SK-N-SH treated with all-trans-retinoic acid at 6 μM for 48 hours (cell line): ENCODE data around the gene DNAI4.

Experiments
- ATAC-seq: fragments of 200-7000 bp; cut with Tn5 transposase; 3 replicates; pipeline ENCODE4 v1.9.1; 2020; ENCODE audit warnings: mild to moderate bottlenecking, moderate library complexity
- ARNTL ChIP-seq: fragments of 450-650 bp; formaldehyde crosslinking; IDR thresholded peaks from 2 replicates; pipeline ENCODE4 v1.5.0; 2020; ENCODE audit warnings: low read depth, mild to moderate bottlenecking, moderate library complexity, borderline replicate concordance
- BACH2 ChIP-seq: fragments of 250-450 bp; sonication (Bioruptor Pico); IDR thresholded peaks from 2 replicates; pipeline ENCODE4 v1.9.0; 2021; ENCODE audit warnings: mild to moderate bottlenecking, borderline replicate concordance
- CREB5 ChIP-seq: fragments of 250-450 bp; sonication (Bioruptor Pico); IDR thresholded peaks from 2 replicates; pipeline ENCODE4 v1.5.1; 2020; ENCODE audit warnings: low read depth, mild to moderate bottlenecking, moderate library complexity
- CSDC2 ChIP-seq: fragments of 250-450 bp; sonication (Bioruptor Pico); IDR thresholded peaks from 2 replicates; pipeline ENCODE4 v1.5.0; 2020; ENCODE audit warnings: mild to moderate bottlenecking, moderate library complexity
- ESRRG ChIP-seq: fragments of 250-450 bp; sonication (Bioruptor Pico); IDR thresholded peaks from 2 replicates; pipeline ENCODE4 v1.6.1; 2021; ENCODE audit warnings: mild to moderate bottlenecking
- GLIS3 ChIP-seq: fragments of 250-450 bp; sonication (Bioruptor Pico); IDR thresholded peaks from 2 replicates; pipeline ENCODE4 v1.5.0; 2020; ENCODE audit warnings: mild to moderate bottlenecking, moderate library complexity
- ISL1 ChIP-seq: fragments of 250-450 bp; sonication (Bioruptor Pico); IDR thresholded peaks from 2 replicates; pipeline ENCODE4 v2.1.2; 2022; ENCODE audit warnings: mild to moderate bottlenecking, moderate library complexity
- OSR1 ChIP-seq: fragments of 250-450 bp; sonication (Bioruptor Pico); IDR thresholded peaks from 2 replicates; pipeline ENCODE4 v1.8.0; 2022; ENCODE audit warnings: moderate library complexity, mild to moderate bottlenecking, inconsistent platforms
- POU6F1 ChIP-seq: fragments of 250-450 bp; sonication (Bioruptor Pico); IDR thresholded peaks from 2 replicates; pipeline ENCODE4 v1.8.0; 2021; ENCODE audit warnings: low read depth, mild to moderate bottlenecking, moderate library complexity, borderline replicate concordance
- PPARA ChIP-seq: fragments of 250-450 bp; sonication (Bioruptor Pico); IDR thresholded peaks from 2 replicates; pipeline ENCODE4 v1.5.0; 2020; ENCODE audit warnings: mild to moderate bottlenecking, borderline replicate concordance
- RARB ChIP-seq: fragments of 250-450 bp; sonication (Bioruptor Pico); IDR thresholded peaks from 2 replicates; pipeline ENCODE4 v1.8.0; 2021; ENCODE audit warnings: mild to moderate bottlenecking, moderate library complexity
- SNAI2 ChIP-seq: fragments of 250-450 bp; sonication (Bioruptor Pico); IDR thresholded peaks from 2 replicates; pipeline ENCODE4 v1.5.0; 2020; ENCODE audit warnings: mild to moderate bottlenecking, moderate library complexity
- TOX ChIP-seq: fragments of 250-450 bp; sonication (Bioruptor Pico); IDR thresholded peaks from 2 replicates; pipeline ENCODE4 v1.8.0; 2021; ENCODE audit warnings: mild to moderate bottlenecking, moderate library complexity, borderline replicate concordance
- TSHZ2 ChIP-seq: fragments of 250-450 bp; sonication (Bioruptor Pico); IDR thresholded peaks from 2 replicates; pipeline ENCODE4 v1.5.0; 2020; ENCODE audit warnings: mild to moderate bottlenecking, moderate library complexity
- ZFP30 ChIP-seq: fragments of 450-650 bp; formaldehyde crosslinking; IDR thresholded peaks from 2 replicates; pipeline ENCODE4 v1.5.0; 2022; ENCODE audit warnings: mild to moderate bottlenecking, moderate library complexity
- ZNF565 ChIP-seq: fragments of 450-650 bp; formaldehyde crosslinking; conservative IDR thresholded peaks from 2 replicates; pipeline ENCODE4 v1.5.0; 2020; ENCODE audit warnings: low read depth, mild to moderate bottlenecking, moderate library complexity
- ZNF8 ChIP-seq: fragments of 450-650 bp; formaldehyde crosslinking; IDR thresholded peaks from 2 replicates; pipeline ENCODE4 v1.5.0; 2020; ENCODE audit warnings: mild to moderate bottlenecking, moderate library complexity

The DNAI4 gene

GRCh38 chr1:66764994-66765578 is 159.6 kb downstream of the DNAI4 start:
- TF ChIP-seq SNAI2 (no peak), CSDC2 (CRISPR knock-in tag) (no peak), TSHZ2 (CRISPR knock-in tag) (no peak), PPARA (CRISPR knock-in tag) (no peak), GLIS3 (no peak), ESRRG (CRISPR knock-in tag) (no peak), ZNF8 (CRISPR knock-in tag) (no peak), RARB (CRISPR knock-in tag) (no peak), CREB5 (CRISPR knock-in tag) (no peak), POU6F1 (CRISPR knock-in tag) (no peak), ISL1 (CRISPR knock-in tag) (no peak), ARNTL (no peak), BACH2 (CRISPR knock-in tag) (no peak), ZFP30 (no peak), OSR1 (no peak), TOX (no peak), ZNF565 (CRISPR knock-in tag) (no peak)
- peak; percentile 90 for ATAC-seq
